ENCODE measurements around the gene RAB11FIP4.

GRCh38 chr17:31428111-31428510 lies 36.6 kb downstream of the RAB11FIP4 start:
- no peak for TF ChIP-seq CTCF (IDR thresholded peaks at IDR 0.05; ENCODE audit: low read depth, low read length, poor library complexity, severe bottlenecking)
- TF ChIP-seq EZH2phosphoT487 (IDR thresholded peaks at IDR 0.05; ENCODE audit: borderline replicate concordance, low read length), result no peak
